Keratinocyte (primary cell): ENCODE measurements around the gene ARL15. TPM values are rescaled to one million over a fixed set of nuclear protein-coding genes. Genes with fewer than 3 reads are reported as not detected.
A peak's percentile ranks its signal among the peaks of the same experiment; 100 is the strongest.

Experiments
- DNase-seq: peaks from one replicate; pipeline ENCODE4 v3.0.0-alpha.2; 2011; ENCODE audit warnings: low read depth, missing footprints, low spot score
- FAIRE-seq: peaks from 2 replicates; lab custom pipeline; 2011; peaks lifted over from hg19 to GRCh38; lab: Jason Lieb, UNC
- H2AFZ ChIP-seq: 2 replicates; pipeline ENCODE4 v1.6.0; 2012; ENCODE audit warnings: low read length, control low read depth, inconsistent platforms; ENCODE audit not compliant: control insufficient read depth
- H3K27ac ChIP-seq: 2 replicates; pipeline ENCODE4 v1.5.1; 2011; ENCODE audit warnings: low read length; ENCODE audit not compliant: control insufficient read depth, insufficient read depth
- H3K27me3 ChIP-seq: 3 replicates; pipeline ENCODE4 v1.6.0; 2011; ENCODE audit warnings: low read length; ENCODE audit not compliant: control insufficient read depth, insufficient read depth; ENCODE audit errors: extremely low read depth
- H3K36me3 ChIP-seq, 2 experiments: 2 replicates in 1 of 2; 3 replicates in 1 of 2; pipeline ENCODE4 v1.5.1; 2011; ENCODE audit warnings: low read length in 2 of 2, mild to moderate bottlenecking in 1 of 2; ENCODE audit not compliant: control insufficient read depth in 2 of 2, insufficient read depth in 2 of 2; ENCODE audit errors: extremely low read depth in 1 of 2
- H3K4me1 ChIP-seq: 3 replicates; pipeline ENCODE4 v1.5.1; 2011; ENCODE audit warnings: low read length; ENCODE audit not compliant: control insufficient read depth, insufficient read depth; ENCODE audit errors: extremely low read depth
- H3K4me2 ChIP-seq: 3 replicates; pipeline ENCODE4 v1.6.0; 2011; ENCODE audit warnings: low read depth, low read length; ENCODE audit not compliant: control insufficient read depth, insufficient read depth; ENCODE audit errors: extremely low read depth
- H3K4me3 ChIP-seq, 3 experiments: fragments of 200-600 bp in 1 of 3; sonication (generic) in 1 of 3; 2 replicates in 2 of 3; 3 replicates in 1 of 3; pipeline ENCODE4 v1.5.1; 2011 to 2016; ENCODE audit warnings: low read length in 3 of 3, mild to moderate bottlenecking in 3 of 3, control low read depth in 2 of 3, inconsistent platforms in 1 of 3, low read depth in 1 of 3, mixed read lengths in 1 of 3, mixed run types in 1 of 3, moderate library complexity in 1 of 3; ENCODE audit not compliant: control insufficient read depth in 2 of 3, insufficient read depth in 2 of 3; ENCODE audit errors: extremely low read depth in 1 of 3
- H3K79me2 ChIP-seq: 2 replicates; pipeline ENCODE4 v1.6.0; 2012; ENCODE audit warnings: low read length; ENCODE audit not compliant: control insufficient read depth, insufficient read depth
- H3K9ac ChIP-seq: 3 replicates; pipeline ENCODE4 v1.6.0; 2011; ENCODE audit warnings: low read length; ENCODE audit not compliant: control insufficient read depth, insufficient read depth; ENCODE audit errors: extremely low read depth
- H3K9me1 ChIP-seq: 3 replicates; pipeline ENCODE4 v1.6.0; 2011; ENCODE audit warnings: low read length; ENCODE audit not compliant: control insufficient read depth, insufficient read depth; ENCODE audit errors: extremely low read depth
- H3K9me3 ChIP-seq: 2 replicates; pipeline ENCODE4 v1.5.1; 2012; ENCODE audit warnings: low read depth, low read length; ENCODE audit not compliant: control insufficient read depth
- H4K20me1 ChIP-seq: 3 replicates; pipeline ENCODE4 v1.6.0; 2011; ENCODE audit warnings: low read length; ENCODE audit not compliant: control insufficient read depth, insufficient read depth; ENCODE audit errors: extremely low read depth
- CTCF ChIP-seq, 3 experiments: IDR thresholded peaks in 1 of 3; conservative IDR thresholded peaks in 1 of 3; optimal IDR thresholded peaks in 1 of 3; 2 replicates in 2 of 3; 3 replicates in 1 of 3; pipeline versions ENCODE3 to v1.5.1; 2011; ENCODE audit warnings: low read length in 3 of 3, mild to moderate bottlenecking in 3 of 3, moderate library complexity in 2 of 3, control low read depth in 1 of 3, inconsistent platforms in 1 of 3; ENCODE audit not compliant: insufficient read depth in 2 of 3; ENCODE audit errors: extremely low read depth in 1 of 3
- EZH2 ChIP-seq: IDR thresholded peaks from one replicate; pipeline ENCODE4 v1.6.1; 2012; ENCODE audit warnings: inconsistent platforms, mild to moderate bottlenecking, low read length, moderate library complexity
- dilution Hi-C: fragments of 300-500 bp; cut with MboI; formaldehyde crosslinking; loops from one replicate; pipeline ENCODE4 v1.7.0; 2020; ENCODE audit warnings: low sequenced_read_pairs; ENCODE audit not compliant: extremely low pct_ligation_motif_present
- polyA plus RNA-seq, 5 experiments: library from polyadenylated mRNA; depleted of rRNA in 3 of 5; stranded (reverse) in 3 of 5; stranded (forward) in 1 of 5; unstranded in 1 of 5; fragments of >200 nt; gene quantifications; 1 replicate in 1 of 5; 2 replicates in 3 of 5; 3 replicates in 1 of 5; pipeline versions ENCODE4 v1.2.1 to v1.2.3, GENCODE V29; 2011 to 2012; ENCODE audit warnings: missing spikeins in 2 of 5, low read depth in 1 of 5, low replicate concordance in 1 of 5

The ARL15 gene
- polyA plus RNA-seq, 1 donor (not counting 4 experiments of a cell fraction or from before 2014, with no cell fraction given): 19.7 TPM

- Histone ChIP-seq H3K4me3 (peak overlapping the region; percentile 86 to 98 (median 94)), H3K27me3 (no peaks in the 10 kb centered on the region), H4K20me1 (no peaks in the 10 kb centered on the region), H3K36me3 (no peaks in the 10 kb centered on the region), H2AFZ (peak overlapping the region; percentile 85), H3K4me1 (peaks cover 12% of the 10 kb centered on the region), H3K9me3 (no peaks in the 10 kb centered on the region), H3K27ac (peak overlapping the region; percentile 70), H3K9ac (peak overlapping the region; percentile 91), H3K4me2 (peak overlapping the region; percentile 100), H3K9me1 (no peaks in the 10 kb centered on the region), H3K79me2 (peaks cover 26% of the 10 kb centered on the region)
- no peak for DNase-seq
- dilution Hi-C loops: no loop called here
- peak; percentile 59 for FAIRE-seq
- TF ChIP-seq CTCF (optimal IDR thresholded peaks at IDR 0.05 in 1 of 3, IDR thresholded peaks at IDR 0.05 in 1 of 3, conservative IDR thresholded peaks at IDR 0.05 in 1 of 3; ENCODE audit: extremely low read depth in 1 of 3, insufficient read depth in 2 of 3, low read length in 3 of 3) (no peak), EZH2 (no peak)
Observed at GRCh38 chr5:54311176-54311677, 854 bp upstream of the ARL15 start.

DNA sequence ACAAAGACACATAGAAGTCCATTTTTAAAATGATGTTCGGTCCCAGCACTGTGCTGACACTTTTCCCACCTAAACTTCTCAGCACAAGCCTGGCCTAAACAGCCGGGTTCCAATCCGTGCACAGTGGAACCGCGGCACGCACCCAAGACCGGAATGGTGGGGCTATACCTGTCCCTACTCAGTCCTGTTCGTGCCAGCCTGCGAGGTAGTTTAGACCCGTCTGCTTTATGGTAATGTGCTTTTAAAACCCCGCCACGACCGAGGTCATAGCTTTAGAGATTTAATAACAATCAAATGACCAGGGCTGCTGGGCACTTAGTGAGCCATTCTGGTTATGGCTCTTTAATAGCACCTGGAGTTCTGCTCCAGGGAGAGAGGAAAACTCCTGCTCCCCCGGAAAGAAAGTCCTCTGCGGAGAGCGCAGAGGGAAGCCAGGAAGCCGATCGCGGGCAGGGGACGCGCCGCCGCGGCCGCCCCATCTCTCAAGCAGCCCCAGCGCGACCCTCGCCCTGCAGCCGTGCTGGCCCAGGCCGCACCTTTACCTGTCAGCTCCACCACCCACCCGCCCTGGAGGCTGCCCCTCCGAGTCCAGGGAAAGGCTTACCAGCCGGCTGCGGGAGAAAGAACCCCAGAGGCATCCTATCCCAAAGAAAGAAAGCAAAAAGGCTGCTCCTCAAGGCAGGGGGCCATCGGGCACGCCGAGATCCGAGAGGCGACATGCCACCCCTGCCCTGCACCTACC, 511 bp downstream of the ARL15 start:
- peak overlapping the region; percentile 96 for H2AFZ ChIP-seq
- peak overlapping the region; percentile 86 to 98 (median 94) for H3K4me3 ChIP-seq
- peak overlapping the region; percentile 91 for H3K9ac ChIP-seq
- peak overlapping the region; percentile 81 for H3K27ac ChIP-seq
- FAIRE-seq: no peak
- DNase-seq: no peak
- no peak for TF ChIP-seq EZH2
- TF ChIP-seq CTCF (optimal IDR thresholded peaks at IDR 0.05 in 1 of 3, IDR thresholded peaks at IDR 0.05 in 1 of 3, conservative IDR thresholded peaks at IDR 0.05 in 1 of 3; ENCODE audit: extremely low read depth in 1 of 3, insufficient read depth in 2 of 3, low read length in 3 of 3): no peak
- no peaks in the 10 kb centered on the region for H3K9me1 ChIP-seq
- peaks cover 12% of the 10 kb centered on the region for H3K4me1 ChIP-seq
- H3K36me3 ChIP-seq: no peaks in the 10 kb centered on the region
- dilution Hi-C loops: no loop called here
- H3K79me2 ChIP-seq: peaks cover 29% of the 10 kb centered on the region
- no peaks in the 10 kb centered on the region for H3K27me3 ChIP-seq
- peak overlapping the region; percentile 68 for H3K4me2 ChIP-seq
- no peaks in the 10 kb centered on the region for H4K20me1 ChIP-seq
- H3K9me3 ChIP-seq: no peaks in the 10 kb centered on the region
